Osteocyte (in vitro differentiated cells): Measurements from ENCODE around the gene RIPK1. TPM values are rescaled to one million over a fixed set of nuclear protein-coding genes. Genes with fewer than 3 reads are reported as not detected.
"Not testable (repeated sequence)": the region's sequence is repeated elsewhere in the genome, so short reads cannot be mapped to it uniquely, and the experiment has no call there.

ENCODE experiments used
- DNase-seq: peaks from one replicate; pipeline ENCODE4 v3.0.0; 2021; ENCODE audit warnings: mixed read lengths; ENCODE audit not compliant: unreplicated experiment; ENCODE audit errors: extremely low spot score
- H3K27ac Mint-ChIP-seq: one replicate; pipeline ENCODE4 v1.8.0; 2021; ENCODE audit warnings: mild to moderate bottlenecking, mixed read lengths; ENCODE audit not compliant: unreplicated experiment
- H3K27me3 Mint-ChIP-seq: one replicate; pipeline ENCODE4 v1.8.0; 2021; ENCODE audit warnings: mixed read lengths; ENCODE audit not compliant: unreplicated experiment
- H3K36me3 Mint-ChIP-seq: one replicate; pipeline ENCODE4 v1.8.0; 2021; ENCODE audit warnings: mixed read lengths; ENCODE audit not compliant: unreplicated experiment
- H3K4me1 Mint-ChIP-seq: one replicate; pipeline ENCODE4 v1.8.0; 2021; ENCODE audit warnings: mixed read lengths; ENCODE audit not compliant: unreplicated experiment
- H3K4me3 Mint-ChIP-seq: one replicate; pipeline ENCODE4 v1.8.0; 2021; ENCODE audit warnings: mild to moderate bottlenecking, moderate library complexity, mixed read lengths; ENCODE audit not compliant: unreplicated experiment
- H3K9me3 Mint-ChIP-seq: one replicate; pipeline ENCODE4 v1.8.0; 2021; ENCODE audit warnings: mixed read lengths; ENCODE audit not compliant: unreplicated experiment
- CTCF ChIP-seq: fragments of 200-600 bp; sonication (generic); IDR thresholded peaks from 2 replicates; pipeline ENCODE4 v1.5.0; 2021; ENCODE audit warnings: antibody characterized with exemption, mild to moderate bottlenecking, moderate library complexity
- total RNA-seq: library from RNA; stranded (reverse); gene quantifications from 2 replicates; pipeline ENCODE4 v1.2.1, GENCODE V29; 2021

Gene RIPK1
- total RNA-seq, 1 donor from 2014 or later = 28.1 TPM

- Mint-ChIP-seq H3K36me3 (no peaks in the 10 kb centered on the region), H3K4me3 (peak overlapping the region; percentile 74), H3K27me3 (peaks cover under 1% of the 10 kb centered on the region), H3K9me3 (no peaks in the 10 kb centered on the region), H3K4me1 (peaks cover 15% of the 10 kb centered on the region), H3K27ac (no peak overlapping the region)
- no peak for DNase-seq
- no peak for TF ChIP-seq CTCF
These were observed 15.6 kb upstream of the RIPK1 start for GRCh38 chr6:3052481-3053230.

- TF ChIP-seq CTCF = no peak
- Mint-ChIP-seq H3K9me3 (no peaks in the 10 kb centered on the region), H3K4me1 (peaks cover 15% of the 10 kb centered on the region), H3K27me3 (peaks cover 5% of the 10 kb centered on the region), H3K27ac (no peak overlapping the region), H3K36me3 (no peaks in the 10 kb centered on the region), H3K4me3 (peak overlapping the region; percentile 74)
- DNase-seq = no peak
These were observed 15.1 kb upstream of the RIPK1 start for GRCh38 chr6:3053231-3053508.

GRCh38 chr6:3054229-3055157 is 13.8 kb upstream of the RIPK1 start:
- not testable (repeated sequence) for H3K27me3 Mint-ChIP-seq, DNase-seq, H3K36me3 Mint-ChIP-seq, H3K9me3 Mint-ChIP-seq
- Mint-ChIP-seq H3K4me3 (peak overlapping the region; percentile 74), H3K27ac (peak overlapping the region; percentile 80), H3K4me1 (peaks cover 15% of the 10 kb centered on the region)

GRCh38 chr6:3055158-3055499 is 13.2 kb upstream of the RIPK1 start:
- not testable (repeated sequence) for H3K4me3 Mint-ChIP-seq, H3K9me3 Mint-ChIP-seq, H3K36me3 Mint-ChIP-seq, DNase-seq, H3K27me3 Mint-ChIP-seq
- Mint-ChIP-seq H3K27ac (peak overlapping the region; percentile 1), H3K4me1 (peaks cover 15% of the 10 kb centered on the region)

- H3K4me1 Mint-ChIP-seq = peaks cover 15% of the 10 kb centered on the region
- no peak for DNase-seq
- no peak overlapping the region for H3K4me3 Mint-ChIP-seq
- no peaks in the 10 kb centered on the region for H3K36me3 Mint-ChIP-seq
- TF ChIP-seq CTCF = no peak
- peaks cover 7% of the 10 kb centered on the region for H3K27me3 Mint-ChIP-seq
- no peak overlapping the region for H3K27ac Mint-ChIP-seq
- H3K9me3 Mint-ChIP-seq = no peaks in the 10 kb centered on the region
These were observed 11.1 kb upstream of the RIPK1 start for GRCh38 chr6:3057063-3057770.
